T-helper 2 cell treated with Interferon-gamma antibody and Interleukin-4, amounts not matched to agents 100 ng/mL and 5 ng/mL, for 36 hours (primary cell): ENCODE results near the gene KIR3DL1. TPM values are rescaled to one million over a fixed set of nuclear protein-coding genes. Genes with fewer than 3 reads are reported as not detected.
"Not testable (repeated sequence)": the region's sequence is repeated elsewhere in the genome, so short reads cannot be mapped to it uniquely, and the experiment has no call there.

Experiments used
- intact Hi-C: fragments of 100-400 bp; cut with micrococcal nuclease; formaldehyde crosslinking; loops from one replicate; pipeline ENCODE4 v1.15.1; 2023
- total RNA-seq: library from RNA; stranded (reverse); gene quantifications from 2 replicates; pipeline ENCODE4 v1.2.3, GENCODE V29; 2022

KIR3DL1 gene
- total RNA-seq, 1 donor from 2014 or later = not detected

- intact Hi-C loops = not testable (repeated sequence)
These were observed 1.7 kb upstream of the KIR3DL1 start for GRCh38 chr19:54814571-54814970.

GRCh38 chr19:54817670-54818536 lies 1.6 kb downstream of the KIR3DL1 start:
- intact Hi-C loops = no loop called here

- intact Hi-C loops = not testable (repeated sequence)
These were observed 8.1 kb downstream of the KIR3DL1 start for GRCh38 chr19:54824416-54824815.

- intact Hi-C loops = not testable (repeated sequence)
These were observed 9.1 kb downstream of the KIR3DL1 start for GRCh38 chr19:54825326-54825725.

- intact Hi-C loops = not testable (repeated sequence)
These were observed 11.8 kb downstream of the KIR3DL1 start for GRCh38 chr19:54828064-54828463.

GRCh38 chr19:54832496-54832895 lies 16.2 kb downstream of the KIR3DL1 start, which contains the start of gene KIR2DS4:
Gene KIR2DS4, plus strand, starts transcription at chr19:54832676.
- intact Hi-C loops = not testable (repeated sequence)

GRCh38 chr19:54835126-54835525 lies 18.9 kb downstream of the KIR3DL1 start:
- intact Hi-C loops = not testable (repeated sequence)

GRCh38 chr19:54837522-54837921 lies 21.3 kb downstream of the KIR3DL1 start:
- intact Hi-C loops = not testable (repeated sequence)

GRCh38 chr19:54843171-54843570 lies 26.9 kb downstream of the KIR3DL1 start:
- intact Hi-C loops = not testable (repeated sequence)

- intact Hi-C loops = not testable (repeated sequence)
These were observed 33.9 kb downstream of the KIR3DL1 start, which contains the start of gene KIR3DL2 for GRCh38 chr19:54850061-54850640. Gene KIR3DL2, plus strand, starts transcription at chr19:54850443. Its CDS starts 33 bp downstream, at chr19:54850476.

GRCh38 chr19:54850930-54851329 lies 34.7 kb downstream of the KIR3DL1 start:
- intact Hi-C loops = no loop called here

- intact Hi-C loops = no loop called here
These were observed 35.1 kb downstream of the KIR3DL1 start for GRCh38 chr19:54851353-54851752.

GRCh38 chr19:54855241-54855640 lies 39.0 kb downstream of the KIR3DL1 start:
- intact Hi-C loops = not testable (repeated sequence)

GRCh38 chr19:54858476-54858875 lies 42.2 kb downstream of the KIR3DL1 start:
- intact Hi-C loops = not testable (repeated sequence)

GRCh38 chr19:54859421-54859820 lies 43.2 kb downstream of the KIR3DL1 start:
- intact Hi-C loops = not testable (repeated sequence)

GRCh38 chr19:54863459-54863858 lies 47.2 kb downstream of the KIR3DL1 start:
- intact Hi-C loops = not testable (repeated sequence)

- intact Hi-C loops = no loop called here
These were observed 55.4 kb downstream of the KIR3DL1 start for GRCh38 chr19:54871696-54872095.

- intact Hi-C loops = no loop called here
These were observed 57.7 kb downstream of the KIR3DL1 start, which contains the start of gene FCAR for GRCh38 chr19:54873990-54874389. Gene FCAR, plus strand, starts transcription at chr19:54874235. Its CDS starts 55 bp downstream, at chr19:54874290.

- intact Hi-C loops = no loop called here
These were observed 59.2 kb downstream of the KIR3DL1 start for GRCh38 chr19:54875506-54875905.

- intact Hi-C loops = no loop called here
These were observed 61.2 kb downstream of the KIR3DL1 start for GRCh38 chr19:54877471-54877870.
